NCI-H1694 treated with DMSO at 0.1 percent for 48 hours (cell line): ENCODE results near the gene PLEKHO2.
A peak's percentile ranks its signal among the peaks of the same experiment; 100 is the strongest.

ENCODE experiments used
- DNase-seq: peaks from one replicate; lab custom pipeline; 2025; lab: John Stamatoyannopoulos, UW

Gene PLEKHO2

GRCh38 chr15:64828985-64829384 is 12.7 kb upstream of the PLEKHO2 start:
- DNase-seq, result no peak

GRCh38 chr15:64833690-64834089 is 8.0 kb upstream of the PLEKHO2 start:
- no peak for DNase-seq

- no peak for DNase-seq
Observed at GRCh38 chr15:64836023-64836536, 5.6 kb upstream of the PLEKHO2 start.

GRCh38 chr15:64837502-64837901 is 4.2 kb upstream of the PLEKHO2 start:
- DNase-seq, result no peak

GRCh38 chr15:64841060-64841343 is 713 bp upstream of the PLEKHO2 start:
- DNase-seq, result no peak

- no peak for DNase-seq
Observed at GRCh38 chr15:64842096-64842939, 603 bp downstream of the PLEKHO2 start.

GRCh38 chr15:64842986-64843561 is 1.4 kb downstream of the PLEKHO2 start:
- no peak for DNase-seq

GRCh38 chr15:64843991-64844390 is 2.3 kb downstream of the PLEKHO2 start:
- DNase-seq, result no peak

- no peak for DNase-seq
Observed at GRCh38 chr15:64844576-64845145, 2.9 kb downstream of the PLEKHO2 start.

GRCh38 chr15:64845183-64845611 is 3.5 kb downstream of the PLEKHO2 start:
- DNase-seq, result no peak

GRCh38 chr15:64845831-64846595 is 4.3 kb downstream of the PLEKHO2 start:
- DNase-seq, result no peak

- no peak for DNase-seq
Observed at GRCh38 chr15:64847016-64847415, 5.3 kb downstream of the PLEKHO2 start.

GRCh38 chr15:64847448-64847847 is 5.7 kb downstream of the PLEKHO2 start:
- no peak for DNase-seq

- DNase-seq, result no peak
Observed at GRCh38 chr15:64847876-64848716, 6.4 kb downstream of the PLEKHO2 start.

GRCh38 chr15:64850778-64851502 is 9.2 kb downstream of the PLEKHO2 start:
- DNase-seq, result peak; percentile 3

- no peak for DNase-seq
Observed at GRCh38 chr15:64851503-64851840, 9.8 kb downstream of the PLEKHO2 start.

- no peak for DNase-seq
Observed at GRCh38 chr15:64854041-64854440, 12.3 kb downstream of the PLEKHO2 start.

GRCh38 chr15:64854526-64854925 is 12.8 kb downstream of the PLEKHO2 start:
- DNase-seq, result no peak

GRCh38 chr15:64855205-64855975 is 13.7 kb downstream of the PLEKHO2 start:
- peak; percentile 79 for DNase-seq
